Subcutaneous adipose tissue (tissue), 4 donors: Measurements from ENCODE around the gene IQCE. TPM values are rescaled to one million over a fixed set of nuclear protein-coding genes. Genes with fewer than 3 reads are reported as not detected.

ENCODE experiments used
- CTCF ChIP-seq: fragments of 450-650 bp; IDR thresholded peaks from one replicate; pipeline ENCODE4 v1.5.1; 2016; ENCODE audit warnings: low read depth, mild to moderate bottlenecking, control low read depth, antibody characterized with exemption, moderate library complexity
- total RNA-seq, 4 donors: library from RNA; depleted of rRNA; stranded (reverse); fragments of >200 nt; gene quantifications; one replicate each; pipeline ENCODE4 v1.1.0, GENCODE V29; 2016

Gene IQCE
- total RNA-seq, 4 donors from 2014 or later: 9.0 to 20.7 (median 12.6) TPM

- TF ChIP-seq CTCF: no peak
These were observed 81.7 kb downstream of the IQCE start for GRCh38 chr7:2640482-2640830.

GRCh38 chr7:2640846-2641316 is 82.1 kb downstream of the IQCE start:
- TF ChIP-seq CTCF: no peak

- no peak for TF ChIP-seq CTCF
These were observed 82.9 kb downstream of the IQCE start for GRCh38 chr7:2641406-2642393.

DNA sequence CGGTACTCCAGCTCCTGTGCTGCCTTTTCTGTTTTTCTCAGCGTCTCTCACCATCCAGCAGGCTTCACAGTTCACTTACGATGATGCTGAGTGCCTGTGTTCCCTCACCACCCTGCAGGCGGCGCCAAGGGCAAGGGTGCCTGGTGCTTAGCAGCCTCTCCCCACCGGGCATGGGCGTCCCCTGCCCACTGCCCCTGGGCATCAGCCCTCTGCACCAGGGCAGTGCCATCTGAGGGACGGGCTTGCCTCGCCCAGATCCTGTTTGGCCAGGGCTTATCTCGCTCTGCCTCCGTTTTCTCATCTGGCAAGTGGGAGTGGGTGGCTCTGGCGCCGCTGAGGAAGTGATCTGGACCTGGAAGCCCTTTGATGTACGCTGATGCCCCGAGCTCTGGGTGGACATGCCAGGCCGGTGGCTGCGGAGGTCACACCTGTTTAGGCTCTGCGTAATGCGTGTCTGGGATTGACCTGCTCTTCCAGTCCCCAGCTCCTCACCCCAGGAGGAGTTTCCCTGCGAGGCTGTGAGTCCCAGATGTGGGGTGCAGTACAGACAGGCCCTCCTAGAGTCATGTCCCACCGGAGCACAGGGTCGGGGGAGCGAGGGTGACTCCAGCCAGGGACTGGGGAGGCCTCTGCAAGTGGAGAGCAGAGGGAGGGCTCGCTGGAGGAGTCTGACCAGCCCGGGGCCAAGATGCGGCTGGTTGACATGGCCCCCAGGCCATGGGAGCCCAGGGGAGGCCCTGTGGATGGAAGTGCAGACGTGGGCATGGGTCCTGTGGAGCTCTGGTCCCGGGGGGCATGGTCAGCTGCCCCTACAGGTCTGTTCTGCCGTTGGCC is 84.8 kb downstream of the IQCE start:
- no peak for TF ChIP-seq CTCF

DNA sequence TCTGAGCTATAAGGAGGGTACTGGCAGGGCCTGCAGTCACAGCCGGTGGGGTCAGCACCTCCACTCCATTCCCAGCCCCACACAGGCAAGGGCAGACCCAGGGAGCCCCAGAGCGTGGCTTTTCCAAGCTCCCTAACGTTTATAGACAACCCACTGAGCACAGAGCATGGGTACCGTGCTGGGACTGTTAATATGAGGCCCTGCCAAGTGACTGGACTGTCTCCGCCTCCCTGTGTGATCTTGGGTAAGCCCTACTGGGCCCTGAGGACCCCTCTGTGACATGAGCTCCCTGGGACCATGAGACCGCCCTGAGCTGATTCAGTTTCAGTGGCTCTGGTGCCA is 85.4 kb downstream of the IQCE start:
- no peak for TF ChIP-seq CTCF

DNA sequence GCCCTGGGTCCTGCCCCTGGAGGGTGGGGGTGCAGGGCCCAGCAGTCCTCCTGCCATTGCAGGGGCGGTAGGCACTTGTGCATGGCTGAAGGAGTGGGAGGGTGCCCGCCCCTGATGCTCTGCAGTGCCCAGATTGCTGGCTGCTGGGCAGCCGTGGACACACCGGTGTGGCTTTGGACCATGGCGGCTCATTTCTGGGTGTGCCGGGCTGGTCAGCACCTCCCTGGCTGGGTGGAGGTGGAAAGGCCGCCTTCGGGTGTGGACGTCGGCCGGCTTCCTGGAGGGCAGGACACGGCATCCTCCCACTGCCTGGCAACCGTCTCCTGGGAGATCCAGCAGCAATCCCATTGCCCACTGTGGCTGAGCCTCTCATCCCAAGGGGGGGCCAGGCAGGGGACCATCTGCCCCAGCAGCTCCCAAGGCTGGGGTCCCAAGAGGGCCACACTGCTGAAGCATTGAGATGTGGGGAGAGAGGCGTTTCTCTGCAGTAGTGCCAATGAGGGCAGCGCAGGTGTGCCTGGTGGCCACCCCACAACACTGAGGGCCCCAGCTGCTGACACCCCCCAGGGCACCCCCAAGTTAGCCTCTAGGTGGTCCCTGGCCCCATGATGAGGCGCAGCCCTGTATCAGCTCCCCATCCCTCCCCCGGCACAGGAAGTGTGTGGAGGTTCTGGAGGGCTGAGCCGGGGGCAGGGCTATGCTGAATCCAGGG is 85.9 kb downstream of the IQCE start:
- no peak for TF ChIP-seq CTCF
